Measurements from ENCODE around the gene IFITM2.
A peak's percentile ranks its signal among the peaks of the same experiment; 100 is the strongest.
"Not testable (repeated sequence)": the region's sequence is repeated elsewhere in the genome, so short reads cannot be mapped to it uniquely, and the experiment has no call there.

Gene IFITM2

GRCh38 chr11:308740-309665 is 1.4 kb downstream of the IFITM2 start:
- DNase-seq (ENCODE audit: low spot score): not testable (repeated sequence)

- not testable (repeated sequence) for DNase-seq (ENCODE audit: low spot score)
Measured at GRCh38 chr11:309979-310572, 2.5 kb downstream of the IFITM2 start.

GRCh38 chr11:311013-311748 is 3.6 kb downstream of the IFITM2 start:
- not testable (repeated sequence) for DNase-seq (ENCODE audit: low spot score)

DNA sequence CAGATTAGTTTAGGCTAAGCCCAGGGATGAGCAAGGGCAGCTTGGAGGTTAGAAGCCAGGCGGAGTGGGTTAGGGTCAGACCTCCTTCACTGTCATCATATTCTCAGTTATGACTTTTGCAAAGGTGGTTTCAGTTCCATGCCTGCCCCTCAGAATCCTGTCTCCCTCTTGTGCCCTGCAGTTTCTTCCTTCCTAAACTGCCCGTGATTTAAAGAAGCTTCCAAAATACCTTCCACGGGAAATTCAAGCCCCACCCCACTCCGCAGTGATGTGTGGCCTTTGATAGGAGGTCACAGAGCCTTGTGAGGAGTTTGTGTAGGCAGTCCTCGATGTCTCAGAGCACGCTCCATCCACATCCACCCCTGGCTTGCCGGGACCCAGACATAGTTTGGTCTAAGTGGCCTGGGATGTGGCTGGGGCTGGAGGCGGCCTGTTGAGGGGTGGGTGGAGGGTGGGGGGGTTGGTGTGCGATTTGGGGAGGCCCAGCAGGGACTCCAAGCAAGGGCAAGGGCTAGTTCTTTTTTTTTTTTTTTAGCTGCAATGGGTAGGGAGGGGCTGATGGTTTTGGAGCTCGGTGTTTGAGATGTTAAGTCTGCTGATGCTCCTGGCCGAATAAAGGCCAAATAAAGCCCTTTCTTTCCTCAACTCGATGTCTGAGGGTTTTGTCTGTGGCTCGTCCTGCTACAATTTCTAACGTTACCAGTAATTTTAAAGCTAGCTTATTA is 4.6 kb downstream of the IFITM2 start:
- DNase-seq (ENCODE audit: low spot score): no peak

DNA sequence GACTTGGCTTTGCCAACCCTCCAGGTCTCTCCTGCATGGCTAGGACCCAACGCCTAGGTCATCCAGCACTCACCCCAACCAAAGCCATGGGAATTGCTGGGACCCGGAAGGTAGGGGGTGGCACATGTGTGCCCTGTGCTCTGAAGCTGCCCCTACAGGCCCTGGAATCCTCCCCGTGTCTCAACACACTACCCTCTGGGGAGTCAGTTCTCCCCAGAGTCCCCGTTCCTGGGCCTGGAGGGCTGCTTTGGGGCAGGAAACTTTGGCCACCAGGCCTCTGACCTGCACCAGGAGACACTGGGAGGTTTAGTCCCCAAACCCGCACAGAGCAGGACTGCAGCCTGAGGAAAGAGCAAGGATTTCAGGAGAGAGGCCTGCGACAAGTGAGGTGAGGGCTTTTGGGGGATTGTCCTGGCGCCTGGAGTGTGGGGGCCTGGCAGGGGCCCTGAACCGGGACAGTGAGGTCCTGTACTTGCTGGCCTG is 5.7 kb downstream of the IFITM2 start:
- DNase-seq (ENCODE audit: low spot score): no peak

DNA sequence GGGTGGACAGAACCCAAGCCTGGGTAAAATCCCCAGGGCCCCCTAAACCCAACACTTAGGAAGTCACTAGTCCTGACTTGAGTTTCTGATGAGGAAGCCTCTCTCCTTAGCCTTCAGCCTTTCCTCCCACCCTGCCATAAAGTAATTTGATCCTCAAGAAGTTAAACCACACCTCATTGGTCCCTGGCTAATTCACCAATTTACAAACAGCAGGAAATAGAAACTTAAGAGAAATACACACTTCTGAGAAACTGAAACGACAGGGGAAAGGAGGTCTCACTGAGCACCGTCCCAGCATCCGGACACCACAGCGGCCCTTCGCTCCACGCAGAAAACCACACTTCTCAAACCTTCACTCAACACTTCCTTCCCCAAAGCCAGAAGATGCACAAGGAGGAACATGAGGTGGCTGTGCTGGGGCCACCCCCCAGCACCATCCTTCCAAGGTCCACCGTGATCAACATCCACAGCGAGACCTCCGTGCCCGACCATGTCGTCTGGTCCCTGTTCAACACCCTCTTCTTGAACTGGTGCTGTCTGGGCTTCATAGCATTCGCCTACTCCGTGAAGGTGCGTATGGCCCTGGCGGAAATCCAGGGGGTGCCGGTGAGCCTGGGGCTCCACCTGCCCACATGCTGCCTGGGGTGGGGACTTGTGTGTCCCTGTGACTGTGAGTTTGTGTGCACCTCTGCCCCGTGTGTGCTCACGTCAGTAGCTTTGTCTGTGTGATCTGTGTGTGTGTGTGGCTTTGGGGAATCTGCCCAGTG is 6.4 kb downstream of the IFITM2 start, which contains the start of gene IFITM1:
TSS of gene IFITM1 (plus strand) at position 254 of the 767 bp plus-strand sequence. CDS start at position 385, 131 bp downstream.
- DNase-seq (ENCODE audit: low spot score): peak; percentile 73

DNA sequence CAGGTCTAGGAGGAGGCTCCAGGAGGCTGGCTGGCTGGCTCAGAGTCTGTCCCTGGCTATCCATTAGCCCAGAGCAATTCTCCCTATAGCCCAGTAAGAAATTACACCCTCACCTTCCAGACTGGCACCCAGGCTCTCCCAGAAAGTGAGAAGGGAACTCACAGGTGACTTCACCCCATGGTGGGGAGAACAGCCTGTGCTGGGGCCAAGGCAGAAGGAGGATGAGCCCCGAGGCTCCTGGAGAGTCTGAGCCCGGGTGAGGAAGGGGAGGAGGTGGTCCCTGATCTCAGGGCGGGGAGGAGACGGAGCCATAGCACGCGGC is 6.9 kb downstream of the IFITM2 start:
- not testable (repeated sequence) for DNase-seq (ENCODE audit: low spot score)

GRCh38 chr11:315051-315481 is 7.5 kb downstream of the IFITM2 start:
- DNase-seq (ENCODE audit: low spot score): no peak

- no peak for DNase-seq (ENCODE audit: low spot score)
Measured at GRCh38 chr11:315516-315994, 7.9 kb downstream of the IFITM2 start.

DNA sequence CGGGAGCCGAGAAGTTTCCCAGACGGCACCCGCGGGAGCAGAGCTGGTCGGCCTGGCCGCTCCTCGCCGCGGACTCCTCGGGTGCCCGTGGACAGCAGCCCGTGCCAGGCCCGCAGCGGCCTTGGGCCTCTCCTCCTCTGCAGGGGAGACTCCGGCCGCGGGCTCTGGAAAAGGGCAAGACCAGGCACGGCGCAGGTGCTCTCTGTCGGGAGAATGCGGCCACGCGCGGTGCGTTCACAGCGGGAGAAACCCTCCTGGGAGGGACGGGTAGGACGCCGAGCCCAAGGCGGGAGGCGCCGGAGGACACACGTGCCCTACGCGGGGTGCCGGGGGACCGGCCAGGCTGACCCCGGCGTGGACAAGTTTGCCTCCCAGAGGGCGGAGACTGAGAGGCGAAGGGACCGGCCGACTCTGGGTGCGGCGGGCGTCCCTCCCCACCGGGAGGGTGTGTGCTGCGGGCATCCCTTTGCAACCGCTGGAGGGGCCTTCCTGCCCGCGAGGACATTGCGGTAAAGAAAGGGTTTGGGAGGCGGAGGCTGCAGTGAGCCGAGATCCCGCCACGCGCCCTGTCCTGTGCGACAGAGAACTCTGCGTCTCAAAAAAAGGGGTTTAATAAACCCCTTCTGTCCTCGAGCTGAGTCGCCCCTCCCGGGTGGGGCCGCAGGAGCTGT is 8.6 kb downstream of the IFITM2 start:
- DNase-seq (ENCODE audit: low spot score): no peak

DNA sequence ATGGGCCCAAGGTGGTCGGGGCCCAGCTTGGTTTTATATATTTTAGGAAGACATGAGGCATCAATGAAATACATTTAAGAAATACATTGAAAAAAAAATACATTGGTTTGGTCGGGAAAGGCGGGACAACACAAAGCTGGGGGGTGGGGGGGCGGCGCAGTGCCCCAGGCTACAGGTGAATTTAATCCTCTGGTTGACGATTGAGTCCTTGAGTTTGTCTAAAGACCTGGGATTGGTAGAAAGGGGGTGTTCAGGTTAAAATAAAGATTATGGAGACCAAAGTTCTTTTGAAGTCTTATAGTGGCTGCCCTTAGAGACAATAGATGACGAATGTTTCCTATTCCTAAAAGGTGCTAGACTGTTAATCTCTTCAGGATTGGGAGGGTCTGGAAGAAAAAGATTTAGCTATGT is 9.3 kb downstream of the IFITM2 start:
- no peak for DNase-seq (ENCODE audit: low spot score)

DNA sequence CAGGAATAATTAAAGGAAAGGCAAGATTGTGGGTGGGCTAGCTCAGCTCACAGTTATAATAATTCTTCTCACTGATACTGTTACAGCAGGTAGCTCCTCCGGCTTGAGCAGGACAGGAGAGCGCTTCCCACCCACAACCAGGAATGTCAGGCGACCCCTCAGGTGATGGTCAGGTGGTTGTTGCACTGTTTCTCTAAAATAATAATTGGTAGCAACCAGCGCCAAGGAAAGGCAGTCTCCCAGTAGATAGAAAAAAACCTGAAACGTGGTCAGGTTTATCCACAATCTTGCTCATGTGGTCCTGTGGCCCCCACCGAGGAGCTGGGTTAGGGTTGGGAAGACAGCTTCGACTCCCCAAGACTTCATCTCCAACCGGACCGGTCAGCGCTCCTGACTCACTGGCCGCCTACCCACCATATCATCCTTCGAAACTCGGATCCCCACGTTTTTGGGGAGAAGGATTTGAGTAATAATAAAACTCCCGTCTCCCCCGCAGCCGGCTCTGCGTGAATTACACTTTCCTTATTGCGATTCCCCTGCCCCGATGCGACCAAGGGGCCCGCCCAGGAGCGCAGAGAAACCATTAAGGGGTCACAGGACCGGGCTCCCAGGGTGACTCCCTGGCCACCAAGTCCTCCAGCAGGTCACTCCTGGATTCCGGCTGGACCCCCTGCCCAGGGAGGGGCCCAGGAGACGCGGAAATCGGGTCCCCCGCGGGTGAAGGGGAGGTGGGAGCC is 10.2 kb downstream of the IFITM2 start:
- not testable (repeated sequence) for DNase-seq (ENCODE audit: low spot score)

- not testable (repeated sequence) for DNase-seq (ENCODE audit: low spot score)
Measured at GRCh38 chr11:318405-319120, 10.9 kb downstream of the IFITM2 start.

- not testable (repeated sequence) for DNase-seq (ENCODE audit: low spot score)
Measured at GRCh38 chr11:319121-319887, 11.7 kb downstream of the IFITM2 start.

GRCh38 chr11:319888-320273 is 12.3 kb downstream of the IFITM2 start:
- not testable (repeated sequence) for DNase-seq (ENCODE audit: low spot score)

DNA sequence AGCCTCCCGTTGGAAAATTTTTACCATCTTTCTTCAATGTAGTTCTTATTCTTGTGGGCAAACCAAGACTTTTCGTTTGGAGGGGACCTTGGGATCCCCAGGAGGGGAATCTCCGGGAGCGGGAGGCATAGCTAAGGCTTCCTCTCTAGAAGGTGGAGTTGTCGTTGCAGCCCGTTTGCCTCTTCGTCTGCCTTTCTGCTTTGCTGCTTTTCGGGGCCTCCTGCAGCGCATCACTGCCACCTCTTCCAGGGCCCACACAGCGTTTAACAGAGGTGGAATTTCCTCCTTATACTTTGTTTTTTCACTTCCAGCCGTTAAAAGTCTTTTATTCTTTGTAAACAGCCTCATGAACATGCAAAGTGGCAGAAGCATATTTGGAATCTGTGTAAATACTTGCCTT is 16.5 kb downstream of the IFITM2 start:
- no peak for DNase-seq (ENCODE audit: low spot score)

GRCh38 chr11:324593-325517 is 17.2 kb downstream of the IFITM2 start:
- DNase-seq (ENCODE audit: low spot score): not testable (repeated sequence)
